HEK293T (cell line): ENCODE results near the gene PPP2R5C.

Source experiments
- CTCF ChIA-PET: fragments of 350-600 bp; formaldehyde crosslinking; extraction: SDS; loops from one replicate; lab custom pipeline; 2021; ENCODE audit warnings: antibody characterized with exemption, inconsistent platforms; lab: Yijun Ruan, JAX
- POLR2A ChIA-PET: fragments of 350-600 bp; formaldehyde crosslinking; extraction: SDS; loops from one replicate; lab custom pipeline; 2020; ENCODE audit warnings: antibody characterized with exemption, inconsistent platforms; lab: Yijun Ruan, JAX
- DNase-seq: peaks from one replicate; pipeline ENCODE4 v3.0.0; 2012; ENCODE audit warnings: mixed read lengths; ENCODE audit errors: extremely low spot score
- ARNT ChIP-seq: fragments of 450-650 bp; IDR thresholded peaks from 2 replicates; pipeline ENCODE4 v1.6.1; 2017; ENCODE audit warnings: mild to moderate bottlenecking
- BHLHE40 ChIP-seq: fragments of 450-650 bp; IDR thresholded peaks from 2 replicates; pipeline ENCODE4 v1.6.1; 2016; ENCODE audit warnings: mild to moderate bottlenecking, moderate library complexity, borderline replicate concordance
- CTBP1 ChIP-seq: fragments of 450-650 bp; IDR thresholded peaks from 2 replicates; pipeline ENCODE4 v1.6.1; 2016; ENCODE audit warnings: borderline replicate concordance
- ELF4 ChIP-seq: fragments of 450-650 bp; IDR thresholded peaks from 2 replicates; pipeline ENCODE4 v1.6.1; 2017; ENCODE audit warnings: antibody characterized with exemption
- FOXA1 ChIP-seq: fragments of 450-650 bp; IDR thresholded peaks from 2 replicates; pipeline ENCODE4 v1.6.1; 2016; ENCODE audit warnings: mild to moderate bottlenecking
- FOXK2 ChIP-seq: fragments of 450-650 bp; IDR thresholded peaks from 2 replicates; pipeline ENCODE4 v1.6.1; 2016; ENCODE audit warnings: mild to moderate bottlenecking
- FOXM1 ChIP-seq: fragments of 450-650 bp; IDR thresholded peaks from 2 replicates; pipeline ENCODE4 v1.6.1; 2017; ENCODE audit warnings: mild to moderate bottlenecking, borderline replicate concordance
- HDGF ChIP-seq: fragments of 450-650 bp; IDR thresholded peaks from 2 replicates; pipeline ENCODE4 v1.6.1; 2017; ENCODE audit warnings: antibody characterized with exemption, borderline replicate concordance
- L3MBTL2 ChIP-seq: fragments of 450-650 bp; conservative IDR thresholded peaks from 2 replicates; pipeline ENCODE4 v1.6.1; 2016; ENCODE audit warnings: mild to moderate bottlenecking
- LEF1 ChIP-seq: fragments of 450-650 bp; IDR thresholded peaks from 2 replicates; pipeline ENCODE4 v1.6.1; 2017; ENCODE audit warnings: mild to moderate bottlenecking, borderline replicate concordance
- NFRKB ChIP-seq: fragments of 450-650 bp; IDR thresholded peaks from 2 replicates; pipeline ENCODE4 v1.6.1; 2016; ENCODE audit warnings: mild to moderate bottlenecking, moderate library complexity
- SP1 ChIP-seq: fragments of 450-650 bp; IDR thresholded peaks from 2 replicates; pipeline ENCODE4 v1.6.1; 2017
- SUZ12 ChIP-seq: fragments of 450-650 bp; IDR thresholded peaks from 2 replicates; pipeline ENCODE4 v1.6.1; 2016; ENCODE audit warnings: mild to moderate bottlenecking
- TARDBP ChIP-seq: fragments of 450-650 bp; IDR thresholded peaks from 2 replicates; pipeline ENCODE4 v1.6.1; 2016
- ZNF384 ChIP-seq: fragments of 450-650 bp; IDR thresholded peaks from 2 replicates; pipeline ENCODE4 v1.6.1; 2016
- TF ChIP-seq, protein P1 (sequence below): fragments of 450-650 bp; IDR thresholded peaks from 2 replicates; pipeline ENCODE4 v1.6.1; 2016

PPP2R5C gene

GRCh38 chr14:101754893-101755292, 6.6 kb upstream of the PPP2R5C start:
- DNase-seq = no peak
- TF ChIP-seq SP1 = no peak
- no peak for TF ChIP-seq L3MBTL2
- CTCF ChIA-PET = no interaction called here
- POLR2A ChIA-PET = no interaction called here

DNA sequence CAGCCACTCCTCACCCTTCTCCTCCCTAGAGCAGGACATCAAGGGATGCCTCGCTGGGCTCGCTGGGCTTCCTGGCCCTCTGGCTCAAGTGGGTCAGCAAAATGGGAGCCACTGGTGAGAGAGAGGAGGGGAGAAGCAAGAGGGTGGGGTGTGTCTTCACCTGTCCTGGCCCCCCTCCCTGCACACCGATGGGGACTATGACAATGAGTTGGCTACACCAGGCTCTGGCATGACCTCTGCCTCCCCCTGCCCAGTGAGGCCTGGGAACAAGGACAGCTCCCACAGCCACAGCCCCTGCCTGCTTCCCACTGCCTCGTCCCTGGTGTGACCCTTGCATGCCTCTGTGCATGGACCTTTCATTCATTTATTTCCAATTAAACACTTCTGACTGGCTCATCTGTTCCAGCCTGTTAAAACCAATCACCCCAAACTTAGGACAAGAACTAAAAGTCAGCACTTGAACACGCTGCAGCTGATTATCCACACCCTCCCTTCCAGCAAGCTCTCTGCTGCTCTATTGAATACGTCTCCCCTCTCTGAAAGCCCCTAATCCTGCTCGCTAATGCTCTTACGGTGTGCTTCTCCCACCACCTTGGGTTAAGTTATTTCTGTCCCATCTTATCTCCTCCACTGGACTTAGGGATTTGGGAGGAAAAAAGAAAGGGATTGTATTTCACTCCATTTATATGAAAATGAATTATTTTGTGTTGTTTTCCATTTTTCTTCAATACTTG, 5.8 kb upstream of the PPP2R5C start:
- no peak for DNase-seq
- ChIA-PET CTCF (no interaction called here), POLR2A (no interaction called here)
- TF ChIP-seq SUZ12 (no peak), SP1 (no peak), BHLHE40 (no peak), LEF1 (no peak), FOXK2 (no peak), FOXM1 (no peak), NFRKB (no peak), ARNT (no peak), L3MBTL2 (no peak), ZNF384 (no peak), HDGF (no peak), CTBP1 (no peak)
- TF ChIP-seq, protein P1, sequence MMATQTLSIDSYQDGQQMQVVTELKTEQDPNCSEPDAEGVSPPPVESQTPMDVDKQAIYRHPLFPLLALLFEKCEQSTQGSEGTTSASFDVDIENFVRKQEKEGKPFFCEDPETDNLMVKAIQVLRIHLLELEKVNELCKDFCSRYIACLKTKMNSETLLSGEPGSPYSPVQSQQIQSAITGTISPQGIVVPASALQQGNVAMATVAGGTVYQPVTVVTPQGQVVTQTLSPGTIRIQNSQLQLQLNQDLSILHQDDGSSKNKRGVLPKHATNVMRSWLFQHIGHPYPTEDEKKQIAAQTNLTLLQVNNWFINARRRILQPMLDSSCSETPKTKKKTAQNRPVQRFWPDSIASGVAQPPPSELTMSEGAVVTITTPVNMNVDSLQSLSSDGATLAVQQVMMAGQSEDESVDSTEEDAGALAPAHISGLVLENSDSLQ = no peak

- ChIA-PET POLR2A (no interaction called here), CTCF (no interaction called here)
- no peak for DNase-seq
- TF ChIP-seq BHLHE40 (no peak), TARDBP (no peak), FOXM1 (no peak), LEF1 (no peak), FOXK2 (no peak), SP1 (no peak), NFRKB (no peak), ELF4 (no peak), L3MBTL2 (no peak), ZNF384 (no peak), FOXA1 (no peak), SUZ12 (no peak), ARNT (no peak), CTBP1 (no peak), HDGF (no peak)
- TF ChIP-seq, protein P1 = no peak
Observed at GRCh38 chr14:101757064-101757838, 4.3 kb upstream of the PPP2R5C start.

- CTCF ChIA-PET = no interaction called here
- POLR2A ChIA-PET = no interaction called here
- no peak for DNase-seq
- no peak for TF ChIP-seq ELF4
Observed at GRCh38 chr14:101757839-101758211, 3.7 kb upstream of the PPP2R5C start.

- TF ChIP-seq ZNF384 (no peak), ELF4 (no peak)
- CTCF ChIA-PET = no interaction called here
- POLR2A ChIA-PET = no interaction called here
- DNase-seq = no peak
Observed at GRCh38 chr14:101758913-101759593, 2.5 kb upstream of the PPP2R5C start.

DNA sequence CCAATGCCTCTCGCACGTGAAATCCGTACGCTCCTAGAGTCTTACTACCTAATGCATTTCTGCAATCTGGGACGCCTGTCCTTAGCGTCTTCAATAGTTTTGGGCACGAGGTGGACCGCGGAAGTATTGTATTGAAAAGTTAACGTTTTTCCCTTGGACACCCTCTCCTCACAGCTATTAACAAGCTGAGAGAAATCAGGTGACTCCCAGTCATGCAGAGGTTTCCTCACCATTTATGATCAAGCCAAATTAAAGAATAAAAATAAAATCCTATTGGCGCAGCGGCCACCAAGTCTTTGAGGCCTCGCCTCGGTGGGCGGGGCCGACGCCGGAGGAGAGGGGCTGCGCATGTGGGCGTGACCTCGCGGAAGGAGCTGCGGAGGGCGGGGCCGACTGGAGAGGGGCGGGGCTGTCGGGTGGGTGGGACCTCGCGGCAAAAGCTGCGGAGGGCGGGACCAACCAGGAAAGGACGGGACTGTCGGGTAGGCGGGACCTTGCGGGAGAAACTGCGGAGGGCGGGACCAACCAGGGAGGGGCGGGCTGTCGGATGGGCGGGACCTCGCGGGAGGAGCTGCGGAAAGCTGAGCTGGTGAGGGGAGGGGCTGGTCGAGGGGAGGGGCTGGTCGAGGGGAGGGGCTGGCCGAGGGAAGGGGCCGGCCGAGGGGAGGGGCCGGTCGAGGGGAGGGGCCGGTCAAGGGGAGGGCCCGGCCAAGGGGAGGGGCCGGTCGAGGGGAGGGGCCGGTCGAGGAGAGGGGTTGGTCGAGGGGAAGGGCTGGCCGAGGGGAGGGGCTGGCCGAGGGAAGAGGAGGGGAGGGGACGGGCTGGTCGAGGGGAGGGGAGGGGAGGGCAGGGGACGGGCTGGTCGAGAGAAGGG, 1.1 kb upstream of the PPP2R5C start:
- DNase-seq = peak; percentile 98
- ChIA-PET POLR2A (interaction anchor here (1.4 kb wide), 1 partner anchor 205 kb away, joined by 3 read pairs; no protein-coding TSS in a partner anchor), CTCF (interaction anchor here (0.5 to 0.7 kb wide), 2 partner anchors 201 to 1567 kb away, joined by 3 read pairs; no protein-coding TSS in a partner anchor)
- no peak for TF ChIP-seq TARDBP
- peak; percentile 99 for TF ChIP-seq L3MBTL2
